SK-N-MC (cell line): ENCODE data around the gene HMGN3.

Experiments used
- DNase-seq: peaks from one replicate; pipeline ENCODE4 v3.0.0-alpha.2; 2011; ENCODE audit warnings: low read depth, low spot score
- H3K27ac ChIP-seq: fragments of 200-600 bp; sonication (generic); 2 replicates; pipeline ENCODE4 v1.5.1; 2016; ENCODE audit warnings: mixed run types
- H3K36me3 ChIP-seq: fragments of 200-600 bp; sonication (generic); 2 replicates; pipeline ENCODE4 v1.6.1; 2017; ENCODE audit warnings: antibody characterized with exemption, low read length, mixed read lengths; ENCODE audit not compliant: insufficient read depth
- H3K4me3 ChIP-seq: fragments of 200-600 bp; sonication (generic); 2 replicates; pipeline ENCODE4 v1.5.1; 2016
- H3K9ac ChIP-seq: fragments of 200-600 bp; sonication (generic); 2 replicates; pipeline ENCODE4 v1.8.0; 2017; ENCODE audit warnings: mixed run types, mixed read lengths; ENCODE audit not compliant: insufficient read length
- H3K9me3 ChIP-seq: fragments of 200-600 bp; sonication (generic); 2 replicates; pipeline ENCODE4 v1.6.1; 2017; ENCODE audit warnings: low read depth, mild to moderate bottlenecking, antibody characterized with exemption, low read length, moderate library complexity, mixed read lengths
- EZH2 ChIP-seq: fragments of 200-600 bp; sonication (generic); IDR thresholded peaks from one replicate; pipeline ENCODE4 v1.6.1; 2017; ENCODE audit warnings: antibody characterized with exemption
- FOXP2 ChIP-seq: optimal IDR thresholded peaks from 2 replicates; pipeline ENCODE3; 2011; ENCODE audit warnings: mild to moderate bottlenecking, moderate library complexity; ENCODE audit not compliant: insufficient read depth; ENCODE audit errors: extremely low read length, control extremely low read depth
- POLR2AphosphoS5 ChIP-seq: IDR thresholded peaks from 2 replicates; pipeline ENCODE4 v1.6.1; 2012; ENCODE audit warnings: mild to moderate bottlenecking, low read depth, low read length, borderline replicate concordance

The HMGN3 gene

GRCh38 chr6:79234150-79235022 lies at the start of gene HMGN3:
Gene HMGN3 (minus strand): TSS chr6:79234682.
- DNase-seq, result no peak
- H3K9ac ChIP-seq, result peak within 1 kb of the TSS; percentile 84

GRCh38 chr6:79280756-79281155 lies 46.3 kb upstream of the HMGN3 start:
- TF ChIP-seq FOXP2, result no peak
- no peak for TF ChIP-seq POLR2AphosphoS5
- no peak for TF ChIP-seq EZH2
- H3K4me3 ChIP-seq, result no peak overlapping the region
- H3K9ac ChIP-seq, result no peak overlapping the region
- no peak overlapping the region for H3K27ac ChIP-seq
- H3K9me3 ChIP-seq, result no peaks in the 10 kb centered on the region
- DNase-seq, result no peak
- H3K36me3 ChIP-seq, result no peaks in the 10 kb centered on the region

More at GRCh38 chr6:79234150-79235022, at the start of gene HMGN3:
- Histone ChIP-seq H3K36me3 (peaks cover 9% of the 10 kb centered on the region; the same call in 1 of the 2 replicates), H3K27ac (peak within 1 kb of the TSS; percentile 48; the same call in 1 of the 2 replicates), H3K4me3 (peak within 1 kb of the TSS; percentile 91), H3K9me3 (no peaks in the 10 kb centered on the region)
- TF ChIP-seq POLR2AphosphoS5, result peak; percentile 89
- no peak for TF ChIP-seq FOXP2

GRCh38 chr6:79277109-79277508 lies 42.6 kb upstream of the HMGN3 start:
- no peak for DNase-seq
- Histone ChIP-seq H3K9ac (no peak overlapping the region), H3K4me3 (no peak overlapping the region), H3K27ac (no peak overlapping the region), H3K36me3 (no peaks in the 10 kb centered on the region), H3K9me3 (no peaks in the 10 kb centered on the region)
- TF ChIP-seq EZH2, result no peak
- no peak for TF ChIP-seq FOXP2
- TF ChIP-seq POLR2AphosphoS5, result no peak

- DNase-seq, result no peak
- Histone ChIP-seq H3K36me3 (no peaks in the 10 kb centered on the region), H3K9ac (no peak overlapping the region), H3K9me3 (no peaks in the 10 kb centered on the region), H3K27ac (no peak overlapping the region), H3K4me3 (no peak overlapping the region)
- TF ChIP-seq FOXP2, result no peak
- TF ChIP-seq EZH2, result no peak
- TF ChIP-seq POLR2AphosphoS5, result no peak
Measured at GRCh38 chr6:79269877-79270276, 35.4 kb upstream of the HMGN3 start.

- TF ChIP-seq EZH2 (no peak), POLR2AphosphoS5 (no peak), FOXP2 (no peak)
Measured at GRCh38 chr6:79267128-79267527, 32.6 kb upstream of the HMGN3 start.

GRCh38 chr6:79266051-79266450 lies 31.6 kb upstream of the HMGN3 start:
- TF ChIP-seq FOXP2 (no peak), POLR2AphosphoS5 (no peak), EZH2 (no peak)
- Histone ChIP-seq H3K4me3 (no peak overlapping the region), H3K36me3 (no peaks in the 10 kb centered on the region), H3K9me3 (no peaks in the 10 kb centered on the region), H3K27ac (no peak overlapping the region), H3K9ac (no peak overlapping the region)
- DNase-seq, result no peak

More at GRCh38 chr6:79267128-79267527, 32.6 kb upstream of the HMGN3 start:
- Histone ChIP-seq H3K9ac (no peak overlapping the region), H3K9me3 (no peaks in the 10 kb centered on the region), H3K4me3 (no peak overlapping the region), H3K27ac (no peak overlapping the region), H3K36me3 (no peaks in the 10 kb centered on the region)
- no peak for DNase-seq

- Histone ChIP-seq H3K27ac (no peak overlapping the region), H3K9ac (no peak overlapping the region), H3K9me3 (no peaks in the 10 kb centered on the region), H3K36me3 (no peaks in the 10 kb centered on the region), H3K4me3 (no peak overlapping the region)
- TF ChIP-seq EZH2, result no peak
- TF ChIP-seq POLR2AphosphoS5, result no peak
- TF ChIP-seq FOXP2, result no peak
- no peak for DNase-seq
Measured at GRCh38 chr6:79263359-79263758, 28.9 kb upstream of the HMGN3 start.

GRCh38 chr6:79261666-79262065 lies 27.2 kb upstream of the HMGN3 start:
- TF ChIP-seq EZH2, result no peak
- TF ChIP-seq POLR2AphosphoS5, result no peak
- TF ChIP-seq FOXP2, result no peak
- no peak for DNase-seq
- H3K9me3 ChIP-seq, result no peaks in the 10 kb centered on the region
- no peak overlapping the region for H3K9ac ChIP-seq
- H3K36me3 ChIP-seq, result no peaks in the 10 kb centered on the region
- no peak overlapping the region for H3K27ac ChIP-seq
- no peak overlapping the region for H3K4me3 ChIP-seq
